K562 (cell line): ENCODE data around the gene RSPH6A. TPM values are rescaled to one million over a fixed set of nuclear protein-coding genes. Genes with fewer than 3 reads are reported as not detected.

ENCODE experiments used
- ATAC-seq: fragments of 200-7000 bp; cut with Tn5 transposase; 3 replicates; pipeline ENCODE4 v1.9.1; 2020; ENCODE audit warnings: moderate library complexity
- BruUV-seq: library from RNA; stranded (reverse); fragments of 400-500 nt; replicated peaks from 2 replicates; lab custom pipeline; 2021; lab: Mats Ljungman, UMichigan
- CTCF ChIA-PET: fragments of 300-600 bp; formaldehyde crosslinking; extraction: SDS; loops from one replicate; lab custom pipeline; 2021; ENCODE audit warnings: low intra/inter-chr PET ratio; lab: Yijun Ruan, JAX
- POLR2A ChIA-PET: fragments of 300-600, 350-650 bp; sonication (Branson Sonifier 250); formaldehyde crosslinking; extraction: SDS; loops from one replicate; lab custom pipeline; 2021; ENCODE audit warnings: antibody characterized with exemption, inconsistent platforms; lab: Yijun Ruan, JAX
- DNase-seq, 4 experiments: peaks; one replicate each; pipeline versions ENCODE4 v3.0.0 to v3.0.0-alpha.2; 2011 to 2018; ENCODE audit warnings: low spot score in 3 of 4, mixed read lengths in 3 of 4; ENCODE audit errors: extremely low read depth in 1 of 4
- FAIRE-seq: peaks from 2 replicates; lab custom pipeline; 2011; peaks lifted over from hg19 to GRCh38; lab: Jason Lieb, UNC
- H2AFZ ChIP-seq: 2 replicates; pipeline ENCODE4 v1.6.0; 2011; ENCODE audit warnings: low read depth, low read length, control low read depth, inconsistent platforms
- H3K27ac ChIP-seq: fragments of 200-600 bp; 3 replicates; pipeline ENCODE4 v1.8.0; 2011; ENCODE audit warnings: low read depth, mild to moderate bottlenecking, control low read depth, inconsistent platforms, low read length, moderate library complexity, mixed read lengths; ENCODE audit errors: extremely low read depth
- H3K27me3 ChIP-seq, 2 experiments: fragments of 300-600 bp in 1 of 2; 2 replicates in 1 of 2; 3 replicates in 1 of 2; pipeline versions ENCODE4 v1.6.0 to v1.8.0; 2011; ENCODE audit warnings: inconsistent platforms in 2 of 2, low read length in 2 of 2, mild to moderate bottlenecking in 1 of 2, mixed read lengths in 1 of 2, moderate library complexity in 1 of 2; ENCODE audit not compliant: control insufficient read depth in 2 of 2, insufficient read depth in 2 of 2
- H3K36me3 ChIP-seq: fragments of 300-600 bp; 3 replicates; pipeline ENCODE4 v1.8.0; 2011; ENCODE audit warnings: mild to moderate bottlenecking, low read length, inconsistent platforms; ENCODE audit not compliant: control insufficient read depth, insufficient read depth
- H3K4me1 ChIP-seq, 2 experiments: fragments of 200-600 bp in 1 of 2; replicated peaks in 1 of 2; 2 replicates in 1 of 2; 3 replicates in 1 of 2; pipeline versions ENCODE4 v1.5.1 to v1.8.0; 2011; ENCODE audit warnings: inconsistent platforms in 2 of 2, low read length in 2 of 2, mild to moderate bottlenecking in 1 of 2, mixed read lengths in 1 of 2, moderate library complexity in 1 of 2; ENCODE audit not compliant: control insufficient read depth in 2 of 2, insufficient read depth in 2 of 2
- H3K4me2 ChIP-seq: 2 replicates; pipeline ENCODE4 v1.6.1; 2011; ENCODE audit warnings: low read length, control low read depth, inconsistent platforms, mixed read lengths; ENCODE audit not compliant: insufficient read depth
- H3K4me3 ChIP-seq: fragments of 200-600 bp; sonication (generic), shearing (Covaris generic); 2 replicates; pipeline ENCODE4 v1.5.1; 2016; ENCODE audit warnings: control low read depth, inconsistent platforms
- H3K79me2 ChIP-seq: fragments of 200-600 bp; 3 replicates; pipeline ENCODE4 v1.8.0; 2011; ENCODE audit warnings: low read length, inconsistent platforms; ENCODE audit not compliant: control insufficient read depth, insufficient read depth
- H3K9ac ChIP-seq, 2 experiments: 2 replicates each; pipeline versions ENCODE4 v1.6.0 to v1.6.1; 2011; ENCODE audit warnings: low read depth in 2 of 2, low read length in 2 of 2, control low read depth in 1 of 2, inconsistent platforms in 1 of 2, mild to moderate bottlenecking in 1 of 2, mixed read lengths in 1 of 2; ENCODE audit not compliant: insufficient read depth in 1 of 2
- H3K9me1 ChIP-seq: one replicate; pipeline ENCODE4 v1.6.0; 2011; ENCODE audit warnings: inconsistent platforms, mild to moderate bottlenecking, low read length, moderate library complexity; ENCODE audit not compliant: control insufficient read depth, insufficient read depth
- H3K9me3 ChIP-seq: replicated peaks from 2 replicates; pipeline ENCODE4 v1.5.1; 2011; ENCODE audit warnings: low read depth, low read length, inconsistent platforms; ENCODE audit not compliant: control insufficient read depth, insufficient read depth
- H4K20me1 ChIP-seq: replicated peaks from 2 replicates; pipeline ENCODE4 v1.6.1; 2011; ENCODE audit warnings: low read length, inconsistent platforms, mixed read lengths; ENCODE audit not compliant: control insufficient read depth, insufficient read depth
- BRD9 ChIP-seq: fragments of 450-650 bp; IDR thresholded peaks from 2 replicates; pipeline ENCODE4 v1.6.1; 2018; ENCODE audit warnings: low read depth; ENCODE audit not compliant: partially characterized antibody
- CCNT2 ChIP-seq: IDR thresholded peaks from 2 replicates; pipeline ENCODE4 v1.6.1; 2011; ENCODE audit warnings: borderline replicate concordance, low read depth, mild to moderate bottlenecking, moderate library complexity, mixed read lengths, low read length; ENCODE audit not compliant: insufficient read length; ENCODE audit errors: extremely low read depth
- GABPB1 ChIP-seq: sonication (generic); formaldehyde crosslinking; IDR thresholded peaks from 2 replicates; pipeline ENCODE4 v1.8.0; 2022; ENCODE audit warnings: mild to moderate bottlenecking, missing genetic modification reagents
- KDM5B ChIP-seq: fragments of 200-600 bp; sonication (generic); IDR thresholded peaks from 2 replicates; pipeline ENCODE4 v1.6.1; 2012; ENCODE audit warnings: low read depth, mild to moderate bottlenecking, moderate library complexity, low read length, control low read depth, inconsistent platforms; ENCODE audit not compliant: insufficient replicate concordance
- KLF10 ChIP-seq: fragments of 250-450 bp; sonication (Bioruptor Pico); IDR thresholded peaks from 2 replicates; pipeline ENCODE4 v1.6.1; 2021; ENCODE audit warnings: matching md5 sums
- POLR2AphosphoS2 ChIP-seq: IDR thresholded peaks from 2 replicates; pipeline ENCODE4 v1.6.1; 2012; ENCODE audit warnings: low read length, improper control_type of control experiment
- POLR2AphosphoS5 ChIP-seq: IDR thresholded peaks from 2 replicates; pipeline ENCODE4 v1.6.1; 2011; ENCODE audit warnings: mild to moderate bottlenecking, low read depth, low read length, moderate library complexity; ENCODE audit not compliant: control insufficient read depth, insufficient read depth
- TEAD1 ChIP-seq, 2 experiments: fragments of 450-650 bp in 1 of 2; sonication (generic) in 1 of 2; formaldehyde crosslinking; IDR thresholded peaks; 2 replicates each; pipeline versions ENCODE4 v1.4.0 to v1.8.0; 2020 to 2022; ENCODE audit warnings: mild to moderate bottlenecking in 2 of 2, missing genetic modification reagents in 1 of 2
- ZFP1 ChIP-seq: fragments of 450-650 bp; formaldehyde crosslinking; IDR thresholded peaks from 2 replicates; pipeline ENCODE4 v1.4.0; 2020; ENCODE audit warnings: mild to moderate bottlenecking, mixed read lengths
- ZNF589 ChIP-seq: fragments of 200-800 bp; sonication (Bioruptor generic); IDR thresholded peaks from 2 replicates; pipeline ENCODE4 v1.6.1; 2016; ENCODE audit warnings: low read depth, missing genetic modification characterization, missing compliant biosample characterization
- ZNF644 ChIP-seq: fragments of 200-800 bp; sonication (Bioruptor generic); IDR thresholded peaks from 2 replicates; pipeline ENCODE4 v1.6.1; 2016; ENCODE audit warnings: low read depth, missing genetic modification characterization, missing compliant biosample characterization
- ZNF77 ChIP-seq: fragments of 250-450 bp; sonication (Bioruptor Pico); IDR thresholded peaks from 2 replicates; pipeline ENCODE4 v1.5.0; 2020
- ZNF785 ChIP-seq: fragments of 250-450 bp; sonication (Bioruptor Pico); IDR thresholded peaks from 2 replicates; pipeline ENCODE4 v1.4.0; 2020; ENCODE audit warnings: mild to moderate bottlenecking
- WGBS: fragments of 100-300 bp; shearing (Covaris generic); methylation state at CpG from one replicate; pipeline ENCODE4 v1.1.6; 2016; ENCODE audit warnings: low coverage, mixed read lengths; ENCODE audit not compliant: insufficient coverage; ENCODE audit errors: missing lambda C conversion rate; 5-methylcytosine and 5-hydroxymethylcytosine counted together
- in situ Hi-C: fragments of 300-500 bp; cut with MboI; formaldehyde crosslinking; loops from 4 replicates; pipeline ENCODE4 v1.15.0; 2018; ENCODE audit warnings: inconsistent platforms, mixed read lengths
- intact Hi-C: fragments of 100-400 bp; cut with micrococcal nuclease; formaldehyde crosslinking; loops from 2 replicates; pipeline ENCODE4 v1.14.2; 2022
- polyA plus RNA-seq, 8 experiments: library from polyadenylated mRNA; depleted of rRNA in 4 of 8; stranded (reverse) in 5 of 8; unstranded in 3 of 8; fragments of >200 nt; fragmentation: Nextera tagmentation in 2 of 8; fragmentation: Illumina TruSeq in 1 of 8; extraction: Ambion mirVana in 2 of 8; extraction: Trizol in 1 of 8; gene quantifications; 2 replicates each; pipeline versions ENCODE4 v1.2.1 to v1.2.3, GENCODE V29; 2011 to 2014; ENCODE audit warnings: inconsistent platforms in 1 of 8, missing spikeins in 1 of 8
- total RNA-seq, 7 experiments: library from RNA; depleted of rRNA in 6 of 7; stranded (reverse); fragments of >200 nt in 6 of 7; fragmentation: Illumina TruSeq in 2 of 7; extraction: Trizol in 2 of 7; gene quantifications; 2 replicates each; pipeline versions ENCODE4 v1.2.1 to v1.2.3, GENCODE V29; 2011 to 2021; ENCODE audit warnings: low replicate concordance in 1 of 7
- TF ChIP-seq, protein P1 (sequence below): fragments of 200-800 bp; sonication (Bioruptor generic); IDR thresholded peaks from 2 replicates; pipeline ENCODE4 v1.6.1; 2017; ENCODE audit warnings: missing genetic modification characterization, missing compliant biosample characterization
- TF ChIP-seq, protein P2 (sequence below), 3 experiments: fragments of 200-800 bp in 1 of 3; sonication (Bioruptor generic) in 1 of 3; sonication (generic) in 1 of 3; formaldehyde crosslinking in 1 of 3; IDR thresholded peaks; 2 replicates each; pipeline versions ENCODE4 v1.6.1 to v1.8.0; 2016 to 2022; ENCODE audit warnings: mild to moderate bottlenecking in 2 of 3, missing compliant biosample characterization in 2 of 3, missing genetic modification characterization in 2 of 3, missing genetic modification reagents in 1 of 3
- TF ChIP-seq, protein P3 (sequence below): fragments of 250-450 bp; sonication (Bioruptor Pico); IDR thresholded peaks from 2 replicates; pipeline ENCODE4 v1.5.1; 2021; ENCODE audit warnings: mild to moderate bottlenecking

The RSPH6A gene
- total and polyA plus RNA-seq, 9 of the 15 experiments (the other 6 are each of a cell fraction or from before 2014, with no cell fraction given), result 0.03 to 0.15 (median 0.07) TPM; not detected in 5

GRCh38 chr19:45780146-45780447 lies 35.0 kb downstream of the RSPH6A start:
- Histone ChIP-seq H3K79me2 (no peaks in the 10 kb centered on the region), H3K36me3 (peaks cover 18% of the 10 kb centered on the region; the same call in 2 of the 3 replicates), H3K4me2 (peak overlapping the region; percentile 80), H3K9me1 (peaks cover 9% of the 10 kb centered on the region), H3K4me1 (peaks cover 16 to 64% of the 10 kb centered on the region in 2 experiments), H3K9ac (peak overlapping the region; percentile 62 to 84; a peak in 2 of 4 replicates), H3K27ac (peak overlapping the region; percentile 60; the same call in 2 of the 3 replicates), H4K20me1 (peaks cover 10% of the 10 kb centered on the region; the same call in 1 of the 2 replicates), H3K9me3 (no peaks in the 10 kb centered on the region), H3K4me3 (no peak overlapping the region), H3K27me3 (no peaks in the 10 kb centered on the region), H2AFZ (no peak overlapping the region)
- TF ChIP-seq TEAD1 (CRISPR knock-in tag; IDR thresholded peaks at IDR 0.05), result 0 out of 4 replicates have a peak, but pooled peaks of 1 of the 2 experiments have one; percentile 7
- TF ChIP-seq, protein P1, sequence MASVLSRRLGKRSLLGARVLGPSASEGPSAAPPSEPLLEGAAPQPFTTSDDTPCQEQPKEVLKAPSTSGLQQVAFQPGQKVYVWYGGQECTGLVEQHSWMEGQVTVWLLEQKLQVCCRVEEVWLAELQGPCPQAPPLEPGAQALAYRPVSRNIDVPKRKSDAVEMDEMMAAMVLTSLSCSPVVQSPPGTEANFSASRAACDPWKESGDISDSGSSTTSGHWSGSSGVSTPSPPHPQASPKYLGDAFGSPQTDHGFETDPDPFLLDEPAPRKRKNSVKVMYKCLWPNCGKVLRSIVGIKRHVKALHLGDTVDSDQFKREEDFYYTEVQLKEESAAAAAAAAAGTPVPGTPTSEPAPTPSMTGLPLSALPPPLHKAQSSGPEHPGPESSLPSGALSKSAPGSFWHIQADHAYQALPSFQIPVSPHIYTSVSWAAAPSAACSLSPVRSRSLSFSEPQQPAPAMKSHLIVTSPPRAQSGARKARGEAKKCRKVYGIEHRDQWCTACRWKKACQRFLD (CRISPR knock-in tag), result peak; percentile 47; the same call in 1 of the 2 replicates
- TF ChIP-seq GABPB1 (CRISPR knock-in tag), result peak; percentile 36; the same call in 1 of the 2 replicates
- TF ChIP-seq ZNF644 (tag), result no peak
- no peak for TF ChIP-seq ZNF785 (CRISPR knock-in tag)
- TF ChIP-seq ZNF77 (CRISPR knock-in tag), result no peak
- TF ChIP-seq CCNT2, result no peak
- TF ChIP-seq, protein P2, sequence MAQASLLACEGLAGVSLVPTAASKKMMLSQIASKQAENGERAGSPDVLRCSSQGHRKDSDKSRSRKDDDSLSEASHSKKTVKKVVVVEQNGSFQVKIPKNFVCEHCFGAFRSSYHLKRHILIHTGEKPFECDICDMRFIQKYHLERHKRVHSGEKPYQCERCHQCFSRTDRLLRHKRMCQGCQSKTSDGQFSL (CRISPR knock-in tag; IDR thresholded peaks at IDR 0.05), result peak; percentile 7; the same call in 1 of the 2 replicates
- TF ChIP-seq, protein P2 (tag; IDR thresholded peaks at IDR 0.05), result no peak
- no peak for TF ChIP-seq ZFP1
- TF ChIP-seq, protein P3, sequence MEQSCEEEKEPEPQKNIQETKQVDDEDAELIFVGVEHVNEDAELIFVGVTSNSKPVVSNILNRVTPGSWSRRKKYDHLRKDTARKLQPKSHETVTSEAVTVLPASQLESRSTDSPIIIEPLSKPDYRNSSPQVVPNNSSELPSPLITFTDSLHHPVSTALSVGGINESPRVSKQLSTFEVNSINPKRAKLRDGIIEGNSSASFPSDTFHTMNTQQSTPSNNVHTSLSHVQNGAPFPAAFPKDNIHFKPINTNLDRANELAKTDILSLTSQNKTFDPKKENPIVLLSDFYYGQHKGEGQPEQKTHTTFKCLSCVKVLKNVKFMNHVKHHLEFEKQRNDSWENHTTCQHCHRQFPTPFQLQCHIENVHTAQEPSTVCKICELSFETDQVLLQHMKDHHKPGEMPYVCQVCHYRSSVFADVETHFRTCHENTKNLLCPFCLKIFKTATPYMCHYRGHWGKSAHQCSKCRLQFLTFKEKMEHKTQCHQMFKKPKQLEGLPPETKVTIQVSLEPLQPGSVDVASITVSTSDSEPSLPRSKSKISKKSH (CRISPR knock-in tag), result no peak
- no peak for TF ChIP-seq POLR2AphosphoS2
- no peak for TF ChIP-seq KLF10 (CRISPR knock-in tag)
- TF ChIP-seq POLR2AphosphoS5, result 0 out of 2 replicates have a peak, but pooled peaks have one; percentile 4
- no peak for TF ChIP-seq BRD9
- no peak for TF ChIP-seq ZNF589 (CRISPR knock-in tag)
- peak; percentile 7 for TF ChIP-seq KDM5B
- in situ Hi-C loops, result no loop called here
- 29% methylated on average over 4 of the region's 4 CpGs for WGBS
- POLR2A ChIA-PET, result interaction anchor here (7.7 kb wide), 1 partner anchor 9 kb away, joined by 70 read pairs; the partner anchor contains the start of gene SIX5
- FAIRE-seq, result peak; percentile 83
- intact Hi-C loops, result no loop called here
- DNase-seq, result no peak
- BruUV-seq, result no TSS peak
- no peak for ATAC-seq
- CTCF ChIA-PET, result no interaction called here
